Measurements from ENCODE around the gene RIOX2.
"Not testable (repeated sequence)": the region's sequence is repeated elsewhere in the genome, so short reads cannot be mapped to it uniquely, and the experiment has no call there.

The RIOX2 gene

DNA sequence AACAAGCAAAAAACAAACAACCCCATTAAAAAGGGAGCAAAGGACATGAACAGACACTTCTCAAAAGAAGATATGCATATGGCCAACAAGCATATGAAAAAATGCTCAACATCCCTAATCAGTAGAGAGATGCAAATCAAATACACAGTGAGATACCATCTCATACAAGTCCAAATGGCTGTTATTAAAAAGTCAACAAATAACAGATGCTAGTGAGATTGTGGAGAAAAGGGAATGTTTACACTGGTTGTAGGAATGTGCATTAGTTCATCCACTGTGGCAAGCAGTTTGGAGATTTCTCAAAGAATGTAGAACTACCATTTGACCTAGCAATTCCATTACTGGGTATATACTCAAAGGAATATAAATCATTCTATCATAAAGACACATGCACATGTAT, 44.5 kb downstream of the RIOX2 start:
- no peak overlapping the region for H3K4me3 ChIP-seq (ENCODE audit: low read depth, low read length)
- TF ChIP-seq, protein P1, sequence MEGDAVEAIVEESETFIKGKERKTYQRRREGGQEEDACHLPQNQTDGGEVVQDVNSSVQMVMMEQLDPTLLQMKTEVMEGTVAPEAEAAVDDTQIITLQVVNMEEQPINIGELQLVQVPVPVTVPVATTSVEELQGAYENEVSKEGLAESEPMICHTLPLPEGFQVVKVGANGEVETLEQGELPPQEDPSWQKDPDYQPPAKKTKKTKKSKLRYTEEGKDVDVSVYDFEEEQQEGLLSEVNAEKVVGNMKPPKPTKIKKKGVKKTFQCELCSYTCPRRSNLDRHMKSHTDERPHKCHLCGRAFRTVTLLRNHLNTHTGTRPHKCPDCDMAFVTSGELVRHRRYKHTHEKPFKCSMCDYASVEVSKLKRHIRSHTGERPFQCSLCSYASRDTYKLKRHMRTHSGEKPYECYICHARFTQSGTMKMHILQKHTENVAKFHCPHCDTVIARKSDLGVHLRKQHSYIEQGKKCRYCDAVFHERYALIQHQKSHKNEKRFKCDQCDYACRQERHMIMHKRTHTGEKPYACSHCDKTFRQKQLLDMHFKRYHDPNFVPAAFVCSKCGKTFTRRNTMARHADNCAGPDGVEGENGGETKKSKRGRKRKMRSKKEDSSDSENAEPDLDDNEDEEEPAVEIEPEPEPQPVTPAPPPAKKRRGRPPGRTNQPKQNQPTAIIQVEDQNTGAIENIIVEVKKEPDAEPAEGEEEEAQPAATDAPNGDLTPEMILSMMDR (IDR thresholded peaks at IDR 0.05; ENCODE audit: low read depth, low read length, missing control alignments): no peak
- DNase-seq (ENCODE audit: low read depth): no peak

DNA sequence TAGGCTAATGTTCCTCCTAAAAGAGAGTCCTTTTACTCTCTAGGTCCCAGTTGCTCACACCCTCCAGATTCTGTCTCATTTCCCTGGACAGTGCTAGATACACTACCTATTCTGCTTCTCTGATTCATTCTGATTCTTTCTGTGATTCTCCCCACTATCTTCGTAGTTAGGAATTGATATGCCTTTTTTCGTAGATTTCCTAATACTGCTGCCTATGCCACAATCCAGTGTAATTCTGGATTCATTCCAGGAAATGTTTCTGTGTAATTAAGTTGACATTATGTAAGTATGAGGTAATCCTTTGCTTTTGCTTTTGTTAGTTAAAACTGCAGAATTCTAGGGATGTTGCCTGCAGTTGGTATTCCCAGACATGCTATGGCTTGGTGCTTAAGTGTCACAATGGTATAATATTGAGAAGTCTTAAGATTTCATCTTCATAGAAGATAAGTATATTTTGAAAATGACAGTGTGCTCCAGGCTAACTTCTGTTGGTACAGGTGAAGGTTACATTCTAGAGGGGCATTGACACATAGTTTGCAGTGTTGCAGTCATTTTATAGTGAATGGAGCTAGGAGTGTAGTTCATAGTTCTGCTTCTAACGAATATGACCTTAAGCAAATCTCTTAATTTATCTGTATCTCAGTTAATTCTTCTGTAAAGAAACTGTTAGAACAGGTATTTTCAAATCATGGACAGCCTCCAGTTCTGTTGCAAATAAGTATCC, 54.3 kb downstream of the RIOX2 start:
- H3K4me3 ChIP-seq (ENCODE audit: low read depth, low read length): no peak overlapping the region
- no peak for DNase-seq (ENCODE audit: low read depth)

DNA sequence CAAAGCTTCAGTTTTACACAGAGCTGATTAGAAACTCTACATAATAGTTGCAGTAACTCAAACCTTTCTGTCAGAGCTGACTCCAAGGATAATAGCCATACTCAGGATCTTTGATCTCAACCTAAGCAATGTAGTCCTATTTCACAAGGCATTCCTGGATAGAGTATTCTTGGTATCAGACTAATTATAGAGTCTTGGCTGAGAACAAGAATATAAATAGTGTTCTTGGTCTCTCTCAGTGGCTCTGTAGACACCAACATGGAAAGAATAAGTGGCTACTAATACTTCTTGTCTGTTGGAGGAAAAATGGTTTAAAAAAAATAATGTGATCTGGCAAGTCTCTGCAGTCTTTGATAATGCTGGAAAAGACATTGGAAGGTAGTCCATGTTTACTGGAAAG, 55.7 kb downstream of the RIOX2 start:
- TF ChIP-seq, protein P1 (IDR thresholded peaks at IDR 0.05; ENCODE audit: low read depth, low read length, missing control alignments): no peak
- H3K4me3 ChIP-seq (ENCODE audit: low read depth, low read length): no peak overlapping the region
- DNase-seq (ENCODE audit: low read depth): no peak

More for the DNA sequence above, 54.3 kb downstream of the RIOX2 start:
- TF ChIP-seq, protein P1 (IDR thresholded peaks at IDR 0.05; ENCODE audit: low read depth, low read length, missing control alignments): no peak

DNA sequence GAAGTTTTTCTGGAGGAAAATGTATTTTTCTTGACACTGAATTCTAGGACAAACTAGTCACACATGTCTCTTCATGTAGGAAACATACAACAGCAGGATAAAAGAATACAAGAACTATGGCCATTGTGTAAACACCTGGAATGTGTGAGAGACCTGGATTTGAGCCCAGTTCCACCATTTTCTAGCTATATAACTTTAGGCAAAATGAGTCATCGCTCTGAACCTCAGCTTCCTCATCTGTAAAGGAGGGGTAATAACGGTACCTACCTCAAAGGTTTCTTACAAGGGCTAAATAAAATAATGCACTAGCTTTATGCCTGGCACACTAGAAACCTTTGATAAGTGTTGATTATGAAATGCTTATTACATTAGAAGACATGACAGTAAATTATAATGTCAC, 57.8 kb downstream of the RIOX2 start:
- H3K4me3 ChIP-seq (ENCODE audit: low read depth, low read length): no peak overlapping the region
- DNase-seq (ENCODE audit: low read depth): no peak
- TF ChIP-seq, protein P1 (IDR thresholded peaks at IDR 0.05; ENCODE audit: low read depth, low read length, missing control alignments): no peak

DNA sequence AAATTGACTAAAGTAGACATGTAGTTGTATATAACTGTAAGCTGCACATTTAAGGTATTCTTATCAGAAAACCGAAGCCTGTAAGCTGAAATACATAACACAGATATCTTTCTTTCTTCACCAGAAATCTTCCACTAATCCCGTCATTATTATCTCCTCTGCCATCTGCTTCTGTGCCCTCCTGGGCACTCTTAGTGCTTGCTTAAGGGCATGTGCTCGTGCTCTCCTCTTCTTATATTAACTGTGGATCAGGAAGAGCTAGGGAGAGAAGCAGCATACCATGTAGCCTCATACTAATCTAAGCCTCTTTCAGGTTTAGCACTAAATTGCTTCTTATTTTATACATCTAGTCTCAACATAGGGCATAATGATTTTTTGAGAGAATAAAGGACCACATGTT, 60.8 kb downstream of the RIOX2 start:
- H3K4me3 ChIP-seq (ENCODE audit: low read depth, low read length): no peak overlapping the region
- TF ChIP-seq, protein P1 (IDR thresholded peaks at IDR 0.05; ENCODE audit: low read depth, low read length, missing control alignments): no peak
- DNase-seq (ENCODE audit: low read depth): no peak

DNA sequence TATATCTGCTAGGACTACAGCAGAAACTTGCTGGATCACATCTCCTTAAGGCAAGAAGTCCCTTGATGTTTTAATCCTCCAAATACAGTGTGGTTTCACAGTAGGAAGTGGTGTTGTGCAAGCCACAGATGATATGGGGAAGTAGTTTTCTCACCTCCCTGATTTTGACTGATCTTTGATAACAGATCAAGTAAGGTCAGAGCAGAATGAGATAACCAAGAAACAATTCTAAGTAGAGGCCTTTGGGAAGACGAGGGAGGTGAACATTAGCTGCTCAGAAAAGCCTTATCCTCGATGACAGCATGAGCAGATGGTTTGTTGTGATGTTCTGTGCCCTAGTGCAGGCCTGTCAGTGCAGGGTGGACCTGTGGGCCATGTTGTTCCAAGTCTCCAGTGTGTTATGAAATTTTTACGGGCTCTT, 61.3 kb downstream of the RIOX2 start:
- TF ChIP-seq, protein P1 (IDR thresholded peaks at IDR 0.05; ENCODE audit: low read depth, low read length, missing control alignments): no peak
- no peak for DNase-seq (ENCODE audit: low read depth)
- H3K4me3 ChIP-seq (ENCODE audit: low read depth, low read length): no peak overlapping the region

DNA sequence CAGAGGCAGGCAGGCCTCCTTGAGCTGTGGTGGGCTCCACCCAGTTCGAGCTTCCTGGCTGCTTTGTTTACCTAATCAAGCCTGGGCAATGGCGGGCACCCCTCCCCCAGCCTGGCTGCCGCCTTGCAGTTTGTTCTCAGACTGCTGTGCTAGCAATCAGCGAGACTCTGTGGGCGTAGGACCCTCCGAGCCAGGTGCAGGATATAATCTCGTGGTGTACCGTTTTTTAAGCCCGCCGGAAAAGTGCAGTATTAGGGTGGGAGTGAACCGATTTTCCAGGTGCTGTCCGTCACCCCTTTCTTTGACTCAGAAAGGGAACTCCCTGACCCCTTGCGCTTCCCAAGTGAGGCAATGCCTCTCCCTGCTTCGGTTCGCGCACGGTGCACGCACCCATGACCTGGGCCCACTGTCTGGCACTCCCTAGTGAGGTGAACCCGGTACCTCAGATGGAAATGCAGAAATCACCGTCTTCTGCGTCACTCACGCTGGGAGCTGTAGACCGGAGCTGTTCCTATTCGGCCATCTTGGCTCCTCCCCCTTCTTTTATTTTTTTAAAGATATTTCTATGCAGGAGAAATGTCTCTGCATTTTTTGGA, 61.9 kb downstream of the RIOX2 start:
- H3K4me3 ChIP-seq (ENCODE audit: low read depth, low read length); DNase-seq (ENCODE audit: low read depth): not testable (repeated sequence)

DNA sequence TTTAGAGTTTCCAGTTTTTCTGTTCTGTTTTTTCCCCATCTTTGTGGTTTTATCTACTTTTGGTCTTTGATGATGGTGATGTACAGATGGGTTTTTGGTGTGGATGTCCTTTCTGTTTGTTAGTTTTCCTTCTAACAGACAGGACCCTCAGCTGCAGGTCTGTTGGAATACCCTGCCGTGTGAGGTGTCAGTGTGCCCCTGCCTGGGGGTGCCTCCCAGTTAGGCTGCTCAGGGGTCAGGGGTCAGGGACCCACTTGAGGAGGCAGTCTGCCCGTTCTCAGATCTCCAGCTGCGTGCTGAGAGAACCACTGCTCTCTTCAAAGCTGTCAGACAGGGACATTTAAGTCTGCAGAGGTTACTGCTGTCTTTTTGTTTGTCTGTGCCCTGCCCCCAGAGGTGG, 62.4 kb downstream of the RIOX2 start:
- not testable (repeated sequence) for DNase-seq (ENCODE audit: low read depth); H3K4me3 ChIP-seq (ENCODE audit: low read depth, low read length)
